Lower lobe of right lung (tissue), 2 donors: ENCODE measurements around the gene ADGRE1. TPM values are rescaled to one million over a fixed set of nuclear protein-coding genes. Genes with fewer than 3 reads are reported as not detected.

Experiments
- ATAC-seq, 2 donors: fragments of 200-7000 bp; cut with Tn5 transposase; one replicate each; pipeline ENCODE4 v1.9.1; 2020 to 2022; ENCODE audit warnings: mild to moderate bottlenecking in 2 of 2, moderate library complexity in 2 of 2
- DNase-seq: peaks from one replicate; pipeline ENCODE4 v3.0.0-alpha.2; 2020
- H3K27ac ChIP-seq: fragments of 200-600 bp; one replicate; pipeline ENCODE4 v1.8.0; 2022
- H3K27me3 ChIP-seq: fragments of 200-600 bp; one replicate; pipeline ENCODE4 v1.8.0; 2022; ENCODE audit warnings: low read depth
- H3K36me3 ChIP-seq: fragments of 200-600 bp; one replicate; pipeline ENCODE4 v1.8.0; 2022; ENCODE audit warnings: mild to moderate bottlenecking
- H3K4me1 ChIP-seq: fragments of 200-600 bp; one replicate; pipeline ENCODE4 v1.8.0; 2022
- H3K4me3 ChIP-seq: fragments of 200-600 bp; one replicate; pipeline ENCODE4 v1.8.0; 2022; ENCODE audit warnings: mild to moderate bottlenecking
- H3K9me3 ChIP-seq: fragments of 200-600 bp; one replicate; pipeline ENCODE4 v1.8.0; 2022
- intact Hi-C: fragments of 100-400 bp; cut with DNase I; formaldehyde crosslinking; loops from one replicate; pipeline ENCODE4 v1.11.0; 2022
- total RNA-seq: library from RNA; stranded (reverse); fragmentation: NEBNext Ultra II Directional; extraction: Animal tissue kit (Norgen Biotek cat#: 25700); gene quantifications from one replicate; pipeline ENCODE4 v1.2.1, GENCODE V29; 2021
- TF ChIP-seq, protein P1 (sequence below): fragments of 200-600 bp; IDR thresholded peaks from one replicate; pipeline ENCODE4 v1.8.0; 2022; ENCODE audit warnings: antibody characterized with exemption, mild to moderate bottlenecking
- donor health status: DM: no; HTN: yes; CAD: no; lungs with severe emphysema.

Gene ADGRE1
- total RNA-seq, 1 donor from 2014 or later = 1.8 TPM

DNA sequence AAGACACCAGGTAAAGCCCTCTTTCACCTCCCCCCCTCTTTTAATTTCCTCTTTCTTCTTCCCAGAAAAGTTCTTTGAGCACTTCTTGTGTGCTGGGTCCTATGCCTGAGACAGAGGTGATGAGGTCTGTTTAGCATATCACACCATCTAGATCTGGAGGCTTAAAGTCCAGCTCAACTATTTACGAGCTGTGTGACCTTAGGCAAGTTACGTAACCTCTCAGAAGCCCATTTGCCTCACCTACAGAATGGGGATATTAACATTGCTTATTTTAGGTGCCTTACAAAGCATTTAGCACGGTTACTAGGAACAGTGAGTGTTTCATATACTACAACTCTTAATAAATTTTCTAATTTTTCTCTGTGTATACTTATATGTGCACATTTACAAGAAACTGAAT is 47.7 kb downstream of the ADGRE1 start:
- no peak for ATAC-seq
- intact Hi-C loops = no loop called here
- Histone ChIP-seq H3K36me3 (no peaks in the 10 kb centered on the region), H3K4me1 (no peaks in the 10 kb centered on the region), H3K9me3 (peaks cover 10% of the 10 kb centered on the region), H3K27ac (no peak overlapping the region), H3K4me3 (no peak overlapping the region), H3K27me3 (no peaks in the 10 kb centered on the region)
- TF ChIP-seq, protein P1, sequence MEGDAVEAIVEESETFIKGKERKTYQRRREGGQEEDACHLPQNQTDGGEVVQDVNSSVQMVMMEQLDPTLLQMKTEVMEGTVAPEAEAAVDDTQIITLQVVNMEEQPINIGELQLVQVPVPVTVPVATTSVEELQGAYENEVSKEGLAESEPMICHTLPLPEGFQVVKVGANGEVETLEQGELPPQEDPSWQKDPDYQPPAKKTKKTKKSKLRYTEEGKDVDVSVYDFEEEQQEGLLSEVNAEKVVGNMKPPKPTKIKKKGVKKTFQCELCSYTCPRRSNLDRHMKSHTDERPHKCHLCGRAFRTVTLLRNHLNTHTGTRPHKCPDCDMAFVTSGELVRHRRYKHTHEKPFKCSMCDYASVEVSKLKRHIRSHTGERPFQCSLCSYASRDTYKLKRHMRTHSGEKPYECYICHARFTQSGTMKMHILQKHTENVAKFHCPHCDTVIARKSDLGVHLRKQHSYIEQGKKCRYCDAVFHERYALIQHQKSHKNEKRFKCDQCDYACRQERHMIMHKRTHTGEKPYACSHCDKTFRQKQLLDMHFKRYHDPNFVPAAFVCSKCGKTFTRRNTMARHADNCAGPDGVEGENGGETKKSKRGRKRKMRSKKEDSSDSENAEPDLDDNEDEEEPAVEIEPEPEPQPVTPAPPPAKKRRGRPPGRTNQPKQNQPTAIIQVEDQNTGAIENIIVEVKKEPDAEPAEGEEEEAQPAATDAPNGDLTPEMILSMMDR = no peak
- DNase-seq = no peak

DNA sequence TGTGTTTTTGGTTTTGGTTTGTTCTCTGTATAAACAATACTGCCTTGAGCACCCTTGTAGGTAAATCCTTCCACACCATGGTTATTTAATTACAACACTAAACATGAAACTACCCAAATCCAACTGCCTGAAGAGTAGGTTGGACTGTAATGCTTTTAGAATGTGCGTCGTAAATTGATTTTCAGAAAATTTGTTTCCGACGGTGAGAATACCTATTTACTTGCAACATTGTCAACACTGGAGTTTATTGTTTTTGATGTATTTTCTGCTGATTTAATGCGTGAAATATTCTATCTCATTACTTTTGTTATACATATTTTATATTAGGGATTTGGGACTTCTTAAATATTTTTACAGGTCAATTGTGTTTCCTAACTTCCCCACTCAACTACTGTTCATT is 48.2 kb downstream of the ADGRE1 start:
- no peaks in the 10 kb centered on the region for H3K36me3 ChIP-seq
- TF ChIP-seq, protein P1 = no peak
- intact Hi-C loops = no loop called here
- peaks cover 4% of the 10 kb centered on the region for H3K9me3 ChIP-seq
- H3K4me3 ChIP-seq = no peak overlapping the region
- H3K27ac ChIP-seq = no peak overlapping the region
- no peaks in the 10 kb centered on the region for H3K27me3 ChIP-seq
- DNase-seq = no peak
- ATAC-seq = no peak
- H3K4me1 ChIP-seq = no peaks in the 10 kb centered on the region

DNA sequence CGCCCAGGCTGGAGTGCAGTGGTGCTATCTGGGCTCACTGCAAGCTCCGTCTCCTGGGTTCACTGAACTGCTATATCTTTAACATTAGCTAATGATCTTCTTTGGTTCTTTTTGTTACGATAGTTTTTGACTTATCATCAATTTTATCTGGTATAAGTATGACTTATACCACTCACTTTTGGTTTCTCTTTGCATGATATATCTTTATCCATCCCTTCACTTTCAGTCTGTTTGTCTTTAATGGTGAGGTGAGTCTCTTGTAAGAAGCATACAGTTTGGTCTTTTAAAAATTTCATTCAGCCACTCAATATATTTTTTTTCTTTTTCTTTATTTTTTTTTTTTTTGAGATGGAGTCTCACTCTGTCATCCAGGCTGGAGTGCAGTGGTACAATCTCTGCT is 58.4 kb downstream of the ADGRE1 start:
- H3K4me1 ChIP-seq = no peaks in the 10 kb centered on the region
- no peak overlapping the region for H3K4me3 ChIP-seq
- no peak for ATAC-seq
- H3K27ac ChIP-seq = no peak overlapping the region
- TF ChIP-seq, protein P1 = no peak
- peaks cover 6% of the 10 kb centered on the region for H3K27me3 ChIP-seq
- intact Hi-C loops = no loop called here
- no peak for DNase-seq
- H3K9me3 ChIP-seq = no peaks in the 10 kb centered on the region
- H3K36me3 ChIP-seq = no peaks in the 10 kb centered on the region

DNA sequence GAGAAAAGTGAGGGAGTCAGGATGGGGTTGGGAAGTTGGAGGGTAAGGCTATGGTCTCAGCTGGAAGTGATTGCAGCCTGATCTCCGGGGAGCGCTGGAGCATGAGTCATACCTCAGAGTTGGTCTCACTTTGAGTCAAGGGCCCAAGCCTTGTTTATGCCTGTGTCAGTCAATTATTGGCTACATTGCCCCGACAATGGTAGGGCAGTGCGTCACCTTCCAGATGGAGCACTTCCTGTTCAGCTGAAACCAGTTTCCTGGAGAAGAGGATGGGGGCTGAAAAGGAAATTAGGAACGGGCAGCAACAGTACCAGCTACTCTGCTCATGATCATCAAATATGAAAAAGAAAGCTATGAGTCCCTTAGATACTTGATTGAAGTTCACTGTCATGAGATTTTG is 60.4 kb downstream of the ADGRE1 start:
- DNase-seq (no peak), ATAC-seq (peak; percentile 36 to 53)

DNA sequence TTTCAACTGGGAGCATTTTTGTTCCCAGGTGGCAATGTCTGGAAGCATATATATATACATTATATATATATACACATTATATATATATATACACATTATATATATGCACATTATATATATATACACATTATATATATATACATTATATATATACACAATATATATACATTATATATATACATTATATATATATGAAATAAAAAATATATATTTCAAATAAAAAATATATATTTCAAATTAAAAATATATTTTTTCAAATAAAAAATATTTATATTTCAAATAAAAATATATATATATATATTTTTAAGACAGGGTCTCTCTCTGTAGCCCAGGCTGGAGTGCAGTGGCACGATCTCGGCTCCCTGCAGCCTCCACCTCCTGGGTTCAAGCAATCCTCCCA is 61.5 kb downstream of the ADGRE1 start:
- DNase-seq (no peak), ATAC-seq (no peak)
- no peak overlapping the region for H3K27ac ChIP-seq

More for the DNA sequence above, 60.4 kb downstream of the ADGRE1 start:
- no peaks in the 10 kb centered on the region for H3K9me3 ChIP-seq
- no peaks in the 10 kb centered on the region for H3K4me1 ChIP-seq
- no peak overlapping the region for H3K27ac ChIP-seq
- H3K27me3 ChIP-seq = peaks cover 6% of the 10 kb centered on the region
- intact Hi-C loops = no loop called here
- H3K36me3 ChIP-seq = no peaks in the 10 kb centered on the region
- no peak overlapping the region for H3K4me3 ChIP-seq
- TF ChIP-seq, protein P1 = no peak

More for the DNA sequence above, 61.5 kb downstream of the ADGRE1 start:
- Histone ChIP-seq H3K4me3 (no peak overlapping the region), H3K9me3 (no peaks in the 10 kb centered on the region), H3K4me1 (no peaks in the 10 kb centered on the region), H3K27me3 (peaks cover 6% of the 10 kb centered on the region), H3K36me3 (no peaks in the 10 kb centered on the region)
- intact Hi-C loops = no loop called here
- TF ChIP-seq, protein P1 = no peak
